ENCODE data around the gene CDYL. TPM values are rescaled to one million over a fixed set of nuclear protein-coding genes. Genes with fewer than 3 reads are reported as not detected.

The CDYL gene
- total and polyA plus RNA-seq, 2 of the 4 experiments (the other 2 are of a cell fraction), result 14.2 to 92.1 TPM

DNA sequence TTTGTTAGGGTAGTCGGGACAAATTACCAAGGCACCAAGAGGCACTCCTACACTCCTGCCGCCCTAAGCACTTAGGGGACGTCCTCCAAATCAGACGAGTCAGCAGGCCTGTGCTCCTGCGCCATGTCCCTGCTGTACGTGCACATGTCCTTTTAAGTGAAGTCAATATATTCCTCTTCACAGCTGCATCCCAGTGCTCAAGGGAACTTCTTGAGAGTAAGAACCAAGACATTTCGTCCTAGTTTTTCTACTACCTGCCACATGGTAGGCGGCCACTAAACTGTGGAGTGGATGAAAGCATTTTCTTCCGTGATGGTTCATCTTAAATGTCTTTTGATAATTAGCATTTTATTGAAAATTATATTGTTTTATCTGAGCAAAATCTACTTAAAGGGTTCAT lies 126.9 kb downstream of the CDYL start:
- H2BK5ac ChIP-seq (ENCODE audit: low read depth, low read length, poor library complexity, severe bottlenecking), result no peak overlapping the region
- H4K20me1 ChIP-seq (ENCODE audit: insufficient read depth, low read length), result peaks cover 11% of the 10 kb centered on the region; the same call in 1 of the 2 replicates
- H3K4me2 ChIP-seq (ENCODE audit: low read depth, low read length), result no peak overlapping the region
- TF ChIP-seq BHLHE40 (IDR thresholded peaks at IDR 0.05; ENCODE audit: low read depth, low read length) (no peak), FOS (IDR thresholded peaks at IDR 0.05; ENCODE audit: low read depth, low read length) (no peak), POLR2A (IDR thresholded peaks at IDR 0.05; ENCODE audit: low read depth, low read length) (no peak), MAZ (IDR thresholded peaks at IDR 0.05; ENCODE audit: borderline replicate concordance, low read depth, low read length) (no peak), MAFK (IDR thresholded peaks at IDR 0.05; ENCODE audit: low read depth, low read length) (no peak), MXI1 (IDR thresholded peaks at IDR 0.05; ENCODE audit: borderline replicate concordance, low read depth, low read length) (no peak), SMC3 (IDR thresholded peaks at IDR 0.05; ENCODE audit: low read depth, low read length) (no peak), CHD1 (IDR thresholded peaks at IDR 0.05; ENCODE audit: low read depth, low read length) (no peak)
- TF ChIP-seq, protein P1, sequence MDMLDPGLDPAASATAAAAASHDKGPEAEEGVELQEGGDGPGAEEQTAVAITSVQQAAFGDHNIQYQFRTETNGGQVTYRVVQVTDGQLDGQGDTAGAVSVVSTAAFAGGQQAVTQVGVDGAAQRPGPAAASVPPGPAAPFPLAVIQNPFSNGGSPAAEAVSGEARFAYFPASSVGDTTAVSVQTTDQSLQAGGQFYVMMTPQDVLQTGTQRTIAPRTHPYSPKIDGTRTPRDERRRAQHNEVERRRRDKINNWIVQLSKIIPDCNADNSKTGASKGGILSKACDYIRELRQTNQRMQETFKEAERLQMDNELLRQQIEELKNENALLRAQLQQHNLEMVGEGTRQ (IDR thresholded peaks at IDR 0.05; ENCODE audit: low read depth, low read length), result no peak
- H3K27me3 ChIP-seq (ENCODE audit: control insufficient read depth, insufficient read depth, low read length), result no peaks in the 10 kb centered on the region
- dilution Hi-C loops (cut with HindIII; ENCODE audit: low sequenced_read_pairs, unreplicated experiment) (no loop called here), in situ Hi-C loops (cut with MboI; ENCODE audit: low sequenced_read_pairs) (no loop called here), intact Hi-C loops (cut with micrococcal nuclease) (no loop called here)
- H4K5ac ChIP-seq (ENCODE audit: low read depth, low read length), result no peak overlapping the region
- no TSS peak for BruUV-seq (replicated peaks)
- H3K9ac ChIP-seq (ENCODE audit: low read depth, low read length), result no peak overlapping the region
- no peak overlapping the region for H2AFZ ChIP-seq (replicated peaks; ENCODE audit: low read length, poor library complexity)
- H3K27ac ChIP-seq (ENCODE audit: insufficient read depth, low read length), result no peak overlapping the region
- H3K36me3 ChIP-seq (ENCODE audit: control insufficient read depth, insufficient read depth, low read length), result peaks cover 13% of the 10 kb centered on the region
- H4K91ac ChIP-seq (ENCODE audit: insufficient read depth, low read depth, low read length), result no peak overlapping the region
- no peak for ATAC-seq (ENCODE audit: low read depth)
- ChIA-PET CTCF (no interaction called here), POLR2A (ENCODE audit: unreplicated experiment) (no interaction called here)
- no CpG with 5 or more reads among the region's 9 CpGs for WGBS, 2 experiments (ENCODE audit: extremely low coverage in 2 of 2, insufficient read length in 1 of 2)
- H3K4me3 ChIP-seq (ENCODE audit: insufficient read depth, low read depth, low read length), result no peak overlapping the region
- H3K18ac ChIP-seq (ENCODE audit: low read depth, low read length), result no peak overlapping the region
- peaks cover 29 to 52% of the 10 kb centered on the region in 2 experiments for H3K79me1 ChIP-seq (ENCODE audit: low read depth in 1 of 2, low read length in 2 of 2)
- no peak overlapping the region for H3K23ac ChIP-seq (ENCODE audit: low read depth, low read length)
- no peak overlapping the region for H2AK5ac ChIP-seq (ENCODE audit: low read depth, low read length)
- no peak overlapping the region for H4K8ac ChIP-seq (ENCODE audit: low read depth in 2 of 2, low read length in 2 of 2)
- peaks cover 16% of the 10 kb centered on the region; the same call in 1 of the 2 replicates for H3K9me1 ChIP-seq (ENCODE audit: insufficient read depth, low read length)
- 0 out of 2 replicates have a peak, but pooled peaks cover 4% of the 10 kb centered on the region for H3K9me3 ChIP-seq (ENCODE audit: control insufficient read depth, insufficient read depth, low read length)
- peaks cover 13% of the 10 kb centered on the region for H3K4me1 ChIP-seq (ENCODE audit: control insufficient read depth, insufficient read depth, low read length)
- H3K56ac ChIP-seq (ENCODE audit: extremely low read depth, insufficient read depth, low read length), result no peak overlapping the region
- H2AK9ac ChIP-seq (replicated peaks; ENCODE audit: low read depth, low read length, poor library complexity), result no peak overlapping the region
- H2BK20ac ChIP-seq (ENCODE audit: low read depth, low read length), result no peak overlapping the region
- no peak overlapping the region for H3K14ac ChIP-seq (replicated peaks; ENCODE audit: low read depth, low read length)
- no peak for DNase-seq
- no peak overlapping the region for H2BK15ac ChIP-seq (ENCODE audit: low read depth, low read length)
- no peak overlapping the region for H3K4ac ChIP-seq (ENCODE audit: low read depth, low read length)
- no peak overlapping the region for H2BK120ac ChIP-seq (ENCODE audit: low read depth, low read length)

Data from IMR-90 (cell line).